DMS53 treated with DMSO at 0.1 percent for 48 hours (cell line): ENCODE measurements around the gene PPIL6.
"Not testable (repeated sequence)": the region's sequence is repeated elsewhere in the genome, so short reads cannot be mapped to it uniquely, and the experiment has no call there.

Experiments used
- DNase-seq: peaks from one replicate; lab custom pipeline; 2025; ENCODE audit not compliant: unreplicated experiment; lab: John Stamatoyannopoulos, UW

Gene PPIL6

GRCh38 chr6:109467696-109468095 is 27.3 kb upstream of the PPIL6 start:
- DNase-seq: no peak

- no peak for DNase-seq
Measured at GRCh38 chr6:109466212-109466923, 25.9 kb upstream of the PPIL6 start.

- peak; percentile 96 for DNase-seq
Measured at GRCh38 chr6:109465772-109466171, 25.3 kb upstream of the PPIL6 start.

GRCh38 chr6:109461733-109462526 is 21.5 kb upstream of the PPIL6 start:
- DNase-seq: no peak

GRCh38 chr6:109461205-109461604 is 20.8 kb upstream of the PPIL6 start:
- not testable (repeated sequence) for DNase-seq

- no peak for DNase-seq
Measured at GRCh38 chr6:109460161-109460829, 19.9 kb upstream of the PPIL6 start.

- no peak for DNase-seq
Measured at GRCh38 chr6:109458774-109459531, 18.5 kb upstream of the PPIL6 start.

GRCh38 chr6:109457562-109457996 is 17.2 kb upstream of the PPIL6 start:
- no peak for DNase-seq

- DNase-seq: no peak
Measured at GRCh38 chr6:109456710-109457561, 16.5 kb upstream of the PPIL6 start.

- DNase-seq: no peak
Measured at GRCh38 chr6:109456111-109456583, 15.7 kb upstream of the PPIL6 start.

- DNase-seq: no peak
Measured at GRCh38 chr6:109455437-109456110, 15.1 kb upstream of the PPIL6 start, which contains the start of gene MICAL1. TSS of gene MICAL1 (minus strand) at chr6:109455772. CDS start at chr6:109454196, 1,576 bp downstream.

GRCh38 chr6:109454496-109455436 is 14.3 kb upstream of the PPIL6 start:
- DNase-seq: no peak

- no peak for DNase-seq
Measured at GRCh38 chr6:109453594-109454495, 13.4 kb upstream of the PPIL6 start.

GRCh38 chr6:109453156-109453555 is 12.7 kb upstream of the PPIL6 start:
- DNase-seq: no peak

GRCh38 chr6:109452181-109452580 is 11.8 kb upstream of the PPIL6 start:
- no peak for DNase-seq

GRCh38 chr6:109451376-109451775 is 10.9 kb upstream of the PPIL6 start:
- DNase-seq: no peak

- DNase-seq: no peak
Measured at GRCh38 chr6:109450801-109451200, 10.4 kb upstream of the PPIL6 start.
